GM12872 (cell line): Measurements from ENCODE around the gene TRIO.

Source experiments
- TF ChIP-seq, protein P1 (sequence below): IDR thresholded peaks from 3 replicates; pipeline ENCODE4 v1.5.1; 2011; ENCODE audit warnings: low read depth, mild to moderate bottlenecking, low read length, moderate library complexity; ENCODE audit not compliant: insufficient read depth

Gene TRIO

DNA sequence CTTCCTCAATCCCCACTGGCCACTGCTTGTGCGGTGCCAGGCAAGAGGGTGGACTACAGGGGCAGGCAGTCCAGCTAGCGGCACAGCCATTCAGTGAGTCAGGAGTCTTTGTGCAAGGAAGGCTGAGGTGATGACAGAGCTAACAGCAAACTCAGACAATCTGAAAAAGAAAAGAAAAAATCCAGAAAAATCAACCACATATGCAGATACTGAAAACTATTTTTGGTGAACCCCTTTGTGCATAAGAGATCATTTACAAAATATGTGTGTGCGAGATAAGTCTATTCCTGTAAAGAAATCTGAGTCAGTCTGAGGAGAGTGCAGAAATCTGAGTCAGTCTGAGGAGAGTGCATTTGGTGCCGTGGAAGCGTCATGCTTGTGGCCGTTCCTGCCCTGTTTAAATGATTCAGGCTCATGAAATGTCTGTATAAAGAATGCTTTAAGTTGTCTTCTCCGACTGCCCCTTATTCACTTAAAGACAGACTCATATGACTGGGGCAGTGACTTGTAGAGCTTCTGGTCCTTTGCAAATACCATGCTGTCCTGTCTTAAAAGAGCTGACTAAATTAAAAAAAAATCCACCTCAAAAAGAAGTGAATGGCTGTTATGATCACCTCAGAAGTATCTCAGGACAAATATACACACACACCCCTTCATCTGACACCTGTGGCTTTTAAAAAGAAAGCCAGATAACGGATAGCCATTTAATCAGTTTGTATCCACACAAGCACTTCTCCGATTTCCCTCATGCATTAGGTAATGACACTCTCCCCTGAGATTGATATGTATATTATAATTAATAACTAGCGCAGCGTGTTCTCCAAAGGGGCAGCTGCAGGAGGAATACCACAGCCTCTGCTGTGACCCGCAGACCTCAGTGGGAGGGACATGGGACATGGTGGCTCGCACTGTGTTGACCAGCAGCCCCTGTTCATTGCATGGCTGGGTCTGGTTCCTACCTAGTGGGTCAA lies 47.3 kb downstream of the TRIO start:
- TF ChIP-seq, protein P1, sequence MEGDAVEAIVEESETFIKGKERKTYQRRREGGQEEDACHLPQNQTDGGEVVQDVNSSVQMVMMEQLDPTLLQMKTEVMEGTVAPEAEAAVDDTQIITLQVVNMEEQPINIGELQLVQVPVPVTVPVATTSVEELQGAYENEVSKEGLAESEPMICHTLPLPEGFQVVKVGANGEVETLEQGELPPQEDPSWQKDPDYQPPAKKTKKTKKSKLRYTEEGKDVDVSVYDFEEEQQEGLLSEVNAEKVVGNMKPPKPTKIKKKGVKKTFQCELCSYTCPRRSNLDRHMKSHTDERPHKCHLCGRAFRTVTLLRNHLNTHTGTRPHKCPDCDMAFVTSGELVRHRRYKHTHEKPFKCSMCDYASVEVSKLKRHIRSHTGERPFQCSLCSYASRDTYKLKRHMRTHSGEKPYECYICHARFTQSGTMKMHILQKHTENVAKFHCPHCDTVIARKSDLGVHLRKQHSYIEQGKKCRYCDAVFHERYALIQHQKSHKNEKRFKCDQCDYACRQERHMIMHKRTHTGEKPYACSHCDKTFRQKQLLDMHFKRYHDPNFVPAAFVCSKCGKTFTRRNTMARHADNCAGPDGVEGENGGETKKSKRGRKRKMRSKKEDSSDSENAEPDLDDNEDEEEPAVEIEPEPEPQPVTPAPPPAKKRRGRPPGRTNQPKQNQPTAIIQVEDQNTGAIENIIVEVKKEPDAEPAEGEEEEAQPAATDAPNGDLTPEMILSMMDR = no peak

DNA sequence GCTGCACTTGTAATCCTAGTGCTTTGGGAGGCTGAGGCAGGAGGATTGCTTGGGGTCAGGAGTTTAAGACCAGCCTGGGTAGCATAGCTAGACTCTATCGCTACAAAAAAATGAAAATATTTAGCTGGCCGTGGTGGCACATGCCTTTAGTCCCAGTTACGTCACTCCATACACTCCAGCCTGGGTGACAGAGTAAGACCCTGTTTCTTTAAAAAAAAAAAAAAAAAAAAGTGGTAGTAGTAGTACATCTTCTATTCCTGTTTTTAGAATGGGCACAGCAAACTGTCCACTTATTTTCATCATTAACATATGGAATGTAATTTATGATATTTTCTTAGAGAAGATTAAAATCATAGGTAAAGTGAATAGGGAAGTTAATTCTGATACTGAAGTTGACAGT lies 48.2 kb downstream of the TRIO start:
- TF ChIP-seq, protein P1 = no peak

DNA sequence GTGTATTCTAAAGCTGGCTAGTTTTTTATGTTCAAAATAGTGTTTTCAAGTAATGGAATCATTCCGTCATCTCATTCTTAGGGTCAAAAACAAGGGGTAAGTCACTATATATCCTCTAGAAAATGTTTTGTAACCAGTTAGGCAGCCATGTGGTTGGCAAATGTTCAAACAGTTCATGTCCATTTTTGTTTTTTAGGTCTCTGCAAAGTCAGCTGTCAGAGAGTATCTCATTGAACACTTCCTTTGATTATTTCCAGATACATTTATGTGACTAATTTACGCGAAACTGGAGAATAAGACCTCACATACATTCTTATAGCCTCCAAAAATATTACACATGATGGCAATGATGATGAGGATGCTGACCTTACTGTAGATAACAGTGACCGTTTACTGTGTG lies 50.4 kb downstream of the TRIO start:
- TF ChIP-seq, protein P1 = no peak

DNA sequence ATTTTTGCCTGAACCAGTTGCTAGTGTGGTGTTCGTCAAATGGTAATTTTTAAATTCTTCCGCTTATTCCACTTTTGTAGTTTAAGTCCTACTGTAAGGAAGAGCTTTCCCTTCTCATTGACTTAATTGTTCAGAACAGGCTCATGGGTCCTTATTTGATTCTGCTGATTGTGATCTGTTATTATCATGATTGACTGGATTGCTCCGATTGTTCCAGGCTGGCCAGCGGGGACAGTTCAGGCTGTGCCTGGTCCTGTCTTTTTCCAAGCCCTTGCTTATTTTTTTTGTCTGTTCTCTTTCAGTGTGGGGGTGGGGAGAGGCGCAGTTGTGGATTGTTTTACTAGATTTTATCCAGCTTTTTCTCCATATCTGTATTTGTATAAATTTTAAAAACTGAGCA lies 52.4 kb downstream of the TRIO start:
- TF ChIP-seq, protein P1 = no peak

DNA sequence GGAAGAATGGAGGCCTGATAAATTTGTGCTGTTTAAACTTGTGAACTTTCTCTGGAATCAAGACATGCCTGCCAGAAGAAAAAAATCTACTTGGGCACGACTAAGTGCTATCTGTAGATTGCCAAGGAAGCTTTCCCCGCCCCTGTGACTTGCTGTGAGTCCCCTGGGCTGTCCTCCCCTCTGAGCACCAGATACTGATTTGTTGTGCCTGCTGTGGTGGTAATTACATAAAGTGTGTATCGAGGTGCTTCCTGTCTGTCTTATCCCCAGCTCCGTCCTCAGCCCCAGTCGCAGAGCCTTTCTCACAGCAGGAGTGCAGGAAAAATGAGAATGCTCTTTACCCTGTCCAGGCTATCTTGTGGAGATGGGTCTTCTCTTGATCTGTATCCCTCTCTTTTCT lies 53.9 kb downstream of the TRIO start:
- TF ChIP-seq, protein P1 = no peak

DNA sequence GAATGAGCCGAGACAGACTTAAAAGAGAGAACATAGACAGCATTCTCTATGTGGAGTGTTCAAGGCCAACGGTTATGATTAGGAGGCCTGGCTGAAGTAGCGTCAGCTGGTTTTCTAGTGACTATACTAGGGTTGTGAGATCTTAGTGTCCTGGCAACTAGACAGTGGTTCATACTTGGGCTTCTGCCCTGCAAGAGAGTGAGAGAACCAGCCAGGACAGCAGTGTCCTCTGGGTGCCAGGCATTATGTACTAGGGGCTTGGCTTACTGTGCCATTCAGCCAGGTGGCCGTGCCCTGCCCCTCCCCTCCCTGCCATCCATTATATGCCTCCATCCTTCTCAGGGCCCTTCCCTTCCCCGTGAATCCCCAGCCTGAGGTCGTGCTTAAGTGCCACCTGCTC lies 56.8 kb downstream of the TRIO start:
- TF ChIP-seq, protein P1 = no peak

DNA sequence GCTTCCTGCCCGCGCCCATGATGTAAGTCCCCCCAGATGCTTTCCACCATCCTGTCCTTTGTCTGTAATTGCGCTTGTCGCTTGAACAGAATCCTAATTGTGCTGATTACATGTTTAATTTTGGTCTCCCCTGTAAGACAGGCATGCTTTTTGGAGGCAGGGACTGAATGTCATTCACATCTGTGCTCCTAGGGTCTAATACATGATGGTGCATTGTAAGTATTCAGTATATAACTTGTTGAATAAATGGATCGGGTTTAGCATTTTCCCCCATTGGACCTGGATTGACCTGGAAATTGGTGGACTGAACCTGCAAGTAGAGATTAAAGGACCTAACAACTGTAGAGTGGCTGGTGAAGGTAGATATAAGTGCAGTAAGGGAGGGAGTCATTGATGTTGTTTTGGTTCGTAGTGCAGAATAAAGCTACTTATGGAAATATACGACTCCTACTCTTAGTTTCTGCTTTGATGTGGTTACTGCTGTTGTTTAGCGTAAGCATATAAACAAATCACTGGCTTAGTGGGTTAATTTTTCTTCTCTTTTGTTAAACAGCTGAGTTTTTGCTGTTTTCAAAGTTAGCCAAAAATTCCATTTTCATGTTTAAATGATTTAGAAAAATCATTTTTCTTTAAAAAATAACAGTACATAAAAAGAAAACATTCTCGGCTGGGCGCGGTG lies 57.3 kb downstream of the TRIO start:
- TF ChIP-seq, protein P1 = no peak
